Measurements from ENCODE around the gene ACO2. TPM values are rescaled to one million over a fixed set of nuclear protein-coding genes. Genes with fewer than 3 reads are reported as not detected.

The ACO2 gene
- total and polyA plus RNA-seq, 12 donors, result 35.5 to 212 (median 134) TPM

- Histone ChIP-seq H3K9me3 (replicated peaks in 1 of 3) (no peaks in the 10 kb centered on the region), H3K27ac (peak overlapping the region; percentile 55 to 91 (median 77)), H3K36me3 (replicated peaks in 1 of 2) (peaks cover 0 to 5% of the 10 kb centered on the region in 2 donors), H3K4me3 (no peak overlapping the region), H3K27me3 (no peaks in the 10 kb centered on the region), H3K4me1 (replicated peaks in 1 of 2) (peaks cover 34 to 49% of the 10 kb centered on the region in 2 donors)
- no peak for TF ChIP-seq CTCF (IDR thresholded peaks at IDR 0.05)
- no peak for TF ChIP-seq POLR2A (IDR thresholded peaks at IDR 0.05)
- no peak for DNase-seq
- WGBS, 4 donors, result 77 to 95% (median 84%) methylated on average over 2 of the region's 2 CpGs
- intact Hi-C loops (cut with DNase I), result no loop called here
Observed at GRCh38 chr22:41478473-41478872, 9.6 kb downstream of the ACO2 start.

DNA sequence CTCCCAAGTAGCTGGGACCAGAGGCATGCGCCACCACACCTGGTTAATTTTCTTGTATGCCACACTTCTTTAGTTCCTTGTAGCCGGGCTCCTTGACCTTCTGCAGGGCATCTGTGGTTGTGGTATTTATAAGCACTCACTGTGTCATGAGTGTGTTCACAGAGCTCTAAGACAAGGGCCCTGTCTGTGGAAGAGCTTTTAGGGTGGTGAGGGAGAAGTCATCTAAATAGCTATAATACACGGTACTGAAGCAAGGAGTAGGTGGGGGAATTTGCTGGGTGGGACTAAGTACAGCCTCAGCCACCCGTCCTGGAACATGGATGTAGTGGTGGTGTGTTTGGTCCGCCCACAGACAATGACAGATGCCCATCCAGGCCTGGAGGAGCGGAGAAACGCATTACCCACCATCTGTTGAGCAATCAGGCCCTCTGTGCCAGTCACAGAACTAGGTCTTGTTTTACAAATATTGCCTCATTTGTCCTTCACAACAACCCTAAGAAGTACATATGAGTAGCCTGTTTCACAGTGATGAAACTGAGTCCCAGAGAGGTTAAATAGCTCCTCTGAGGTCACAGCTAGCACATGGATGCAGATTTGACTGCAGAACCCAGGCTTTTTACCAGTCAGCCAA lies 10.1 kb downstream of the ACO2 start:
- no peak overlapping the region for H3K4me3 ChIP-seq
- H3K4me1 ChIP-seq (replicated peaks in 1 of 2), result peaks cover 34 to 46% of the 10 kb centered on the region in 2 donors
- 40 to 54% (median 43%) methylated on average over 6 to 7 of the region's 7 CpGs for whole genome bisulfite sequencing, 4 donors
- peak overlapping the region; percentile 55 to 91 (median 77) for H3K27ac ChIP-seq
- peaks cover 0 to 5% of the 10 kb centered on the region in 2 donors for H3K36me3 ChIP-seq (replicated peaks in 1 of 2)
- no peaks in the 10 kb centered on the region for H3K9me3 ChIP-seq (replicated peaks in 1 of 3)
- H3K27me3 ChIP-seq, result no peaks in the 10 kb centered on the region
- TF ChIP-seq CTCF (IDR thresholded peaks at IDR 0.05) (no peak), POLR2A (IDR thresholded peaks at IDR 0.05) (peak in 1 of 2 donors; percentile 19)
- intact Hi-C loops (cut with DNase I), result no loop called here
- DNase-seq, result peak; percentile 66 to 91 (median 83)

GRCh38 chr22:41479671-41480396 lies 10.9 kb downstream of the ACO2 start:
- H3K4me1 ChIP-seq (replicated peaks in 1 of 2), result peaks cover 33 to 44% of the 10 kb centered on the region in 2 donors
- H3K27me3 ChIP-seq, result no peaks in the 10 kb centered on the region
- peaks cover 0 to 5% of the 10 kb centered on the region in 2 donors for H3K36me3 ChIP-seq (replicated peaks in 1 of 2)
- TF ChIP-seq POLR2A (IDR thresholded peaks at IDR 0.05), result no peak
- no peak for TF ChIP-seq CTCF (IDR thresholded peaks at IDR 0.05)
- peak overlapping the region; percentile 49 to 91 (median 77) for H3K27ac ChIP-seq
- DNase-seq, result no peak
- WGBS, 4 donors, result 73 to 78% (median 76%) methylated on average over 5 to 6 of the region's 6 CpGs
- H3K9me3 ChIP-seq (replicated peaks in 1 of 3), result no peaks in the 10 kb centered on the region
- intact Hi-C loops (cut with DNase I), result no loop called here
- no peak overlapping the region for H3K4me3 ChIP-seq

DNA sequence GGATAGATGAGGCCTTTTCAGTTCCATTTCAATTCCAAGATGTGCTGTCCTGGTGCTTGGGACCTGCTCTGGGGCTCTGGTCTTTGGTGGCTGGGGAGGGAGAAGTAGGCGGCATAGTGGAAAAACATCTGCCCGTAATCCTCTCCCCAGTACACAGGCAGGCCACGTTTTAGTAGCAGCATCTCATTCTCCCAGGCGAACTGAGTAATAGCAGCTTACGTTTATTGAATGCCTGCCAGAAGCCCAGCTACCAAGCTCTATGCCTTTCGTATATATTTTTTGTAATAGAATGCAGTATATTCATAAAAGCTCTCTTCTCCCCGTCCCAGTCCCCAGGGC lies 11.4 kb downstream of the ACO2 start:
- WGBS, 4 donors, result 58 to 71% (median 66%) methylated on average over 7 of the region's 7 CpGs
- TF ChIP-seq CTCF (IDR thresholded peaks at IDR 0.05) (no peak), POLR2A (IDR thresholded peaks at IDR 0.05) (no peak)
- Histone ChIP-seq H3K9me3 (replicated peaks in 1 of 3) (no peaks in the 10 kb centered on the region), H3K27ac (peak overlapping the region in 3 of 5 donors; percentile 63 to 91 (median 86)), H3K4me1 (replicated peaks in 1 of 2) (peaks cover 28 to 39% of the 10 kb centered on the region in 2 donors), H3K36me3 (replicated peaks in 1 of 2) (peaks cover 0 to 5% of the 10 kb centered on the region in 2 donors), H3K27me3 (no peaks in the 10 kb centered on the region), H3K4me3 (no peak overlapping the region)
- DNase-seq, result no peak
- intact Hi-C loops (cut with DNase I), result no loop called here
